GM11168 (cell line): ENCODE measurements around the gene AGXT.

Experiments used
- in situ Hi-C: fragments of 300-500 bp; cut with MboI; formaldehyde crosslinking; loops from one replicate; pipeline ENCODE4 v1.12.0; 2022; ENCODE audit warnings: low sequenced_read_pairs; ENCODE audit not compliant: unreplicated experiment

AGXT gene

DNA sequence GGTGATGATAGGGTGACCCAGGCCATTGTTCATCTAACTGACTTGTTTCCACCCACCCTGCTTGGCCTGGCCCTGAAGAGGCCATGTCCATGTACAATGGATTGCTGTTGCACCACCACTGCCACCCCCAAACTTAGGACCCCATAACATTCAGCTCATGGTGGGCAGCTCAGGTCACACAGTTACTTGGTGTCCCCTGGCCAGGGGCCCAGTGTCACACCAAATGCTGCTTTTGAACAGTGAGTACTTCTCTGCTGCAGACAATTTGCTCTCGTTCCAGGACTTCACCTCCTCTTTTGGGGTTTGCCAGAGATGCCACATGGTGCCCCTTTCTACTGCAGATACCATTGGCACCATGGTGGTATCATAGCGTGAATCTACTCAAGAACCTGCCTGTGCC lies 15.6 kb downstream of the AGXT start:
- in situ Hi-C loops = no loop called here

DNA sequence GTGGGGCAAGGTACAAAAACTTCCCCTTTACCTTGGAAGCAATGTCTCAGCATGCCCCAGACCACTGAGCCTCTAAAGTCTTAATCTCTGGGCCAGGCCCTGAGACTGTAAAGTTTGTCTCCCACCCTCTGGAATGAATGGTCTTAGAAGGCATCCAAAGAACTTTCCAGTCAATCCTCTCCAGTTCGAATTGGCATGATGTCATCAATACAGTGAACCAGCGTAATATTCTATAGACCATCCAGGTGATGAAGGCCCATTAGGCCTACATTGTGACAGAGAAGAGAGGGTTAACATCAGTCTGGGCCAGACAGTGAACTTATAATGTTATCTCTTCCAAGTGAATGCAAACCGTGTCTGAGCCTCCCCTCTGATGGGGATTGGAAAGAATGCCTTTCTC lies 16.1 kb downstream of the AGXT start:
- in situ Hi-C loops = no loop called here

DNA sequence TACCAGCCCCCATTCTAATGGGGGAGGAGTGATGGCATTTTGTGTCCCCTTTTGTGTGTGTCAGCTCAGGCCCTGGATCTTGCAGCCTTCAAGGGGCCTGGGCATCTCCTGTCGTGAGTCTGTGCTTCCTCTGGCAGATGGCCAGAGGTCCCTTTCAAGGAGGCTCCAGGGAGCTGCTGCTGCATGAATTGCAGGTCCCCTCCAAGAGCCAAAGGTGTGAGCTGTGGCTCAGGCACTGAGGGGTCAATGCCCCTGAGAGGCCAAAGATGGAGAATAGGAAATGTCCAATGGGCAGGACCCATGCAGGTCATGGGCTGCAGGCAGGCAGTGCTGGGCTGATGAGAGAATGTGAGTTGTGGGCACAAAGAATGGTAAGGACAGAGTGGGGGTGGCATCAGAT lies 16.9 kb downstream of the AGXT start:
- in situ Hi-C loops = no loop called here

DNA sequence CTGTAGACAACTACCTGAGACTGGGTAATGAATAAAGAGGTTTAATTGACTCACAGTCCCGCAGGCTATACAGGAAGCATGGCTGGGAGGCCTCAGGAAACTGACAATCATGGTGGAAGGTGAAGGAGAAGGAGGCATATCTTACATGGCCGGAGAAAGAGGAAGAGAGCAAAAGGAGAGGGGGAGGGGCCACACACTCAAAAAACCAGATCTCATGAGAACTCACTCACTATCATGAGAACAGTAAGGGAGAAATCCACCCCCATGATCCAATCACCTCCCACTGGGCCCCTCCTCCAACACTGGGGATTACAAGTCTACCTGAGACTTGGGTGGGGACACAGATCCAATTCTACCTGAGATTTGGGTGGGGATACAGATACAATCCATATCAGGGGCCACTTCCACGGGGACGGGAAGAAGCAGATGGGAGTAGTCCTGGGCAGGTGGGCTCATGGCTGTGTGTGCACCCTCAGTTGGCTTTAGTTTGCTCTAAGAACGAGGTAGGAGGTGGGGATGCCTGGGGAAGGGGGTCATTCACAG lies 17.5 kb downstream of the AGXT start:
- in situ Hi-C loops = no loop called here

DNA sequence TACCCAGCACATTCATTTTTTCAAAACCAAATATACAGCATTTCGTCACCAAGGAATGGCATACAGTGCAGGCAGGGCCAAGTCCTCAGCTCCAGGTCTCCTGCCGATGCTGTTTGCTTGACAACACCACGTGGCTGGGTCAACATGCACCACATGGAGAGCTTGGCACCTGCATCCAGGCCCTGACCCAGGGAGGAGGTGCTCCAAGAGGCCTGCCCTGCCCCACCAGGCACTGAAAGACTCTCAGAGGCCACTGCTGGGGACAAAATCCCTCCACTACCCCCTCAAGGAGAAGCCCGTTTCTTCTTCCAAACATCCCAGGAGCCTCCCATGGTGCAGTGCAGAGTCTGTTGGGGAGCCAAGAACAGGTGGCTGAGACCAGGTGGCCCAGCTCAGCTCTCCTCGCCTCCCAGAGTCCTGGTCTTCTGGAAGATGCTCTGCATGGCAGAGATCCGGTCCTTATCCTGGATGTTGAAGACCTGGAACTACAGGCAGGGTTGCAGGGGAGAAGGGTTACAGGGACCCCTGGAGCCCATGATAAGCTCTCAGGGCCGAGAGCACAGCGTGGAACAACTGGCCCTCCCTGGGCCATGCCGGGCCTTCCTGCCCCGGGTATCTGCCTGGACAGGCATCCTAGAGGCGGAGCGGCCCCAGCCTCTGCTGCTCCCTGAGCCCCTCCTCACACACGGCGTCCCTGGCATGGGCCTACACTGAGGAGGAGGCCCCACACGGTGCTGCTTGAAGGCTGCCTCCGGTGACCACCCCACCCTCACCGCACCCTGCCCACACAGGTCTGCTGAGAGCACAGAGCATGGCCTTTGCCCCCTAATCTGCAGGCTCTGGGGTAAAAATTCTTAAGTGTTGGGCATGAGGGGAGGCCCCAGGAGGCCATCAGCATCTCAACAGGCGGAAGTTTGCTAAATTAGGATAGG lies 18.3 kb downstream of the AGXT start:
- in situ Hi-C loops = no loop called here

DNA sequence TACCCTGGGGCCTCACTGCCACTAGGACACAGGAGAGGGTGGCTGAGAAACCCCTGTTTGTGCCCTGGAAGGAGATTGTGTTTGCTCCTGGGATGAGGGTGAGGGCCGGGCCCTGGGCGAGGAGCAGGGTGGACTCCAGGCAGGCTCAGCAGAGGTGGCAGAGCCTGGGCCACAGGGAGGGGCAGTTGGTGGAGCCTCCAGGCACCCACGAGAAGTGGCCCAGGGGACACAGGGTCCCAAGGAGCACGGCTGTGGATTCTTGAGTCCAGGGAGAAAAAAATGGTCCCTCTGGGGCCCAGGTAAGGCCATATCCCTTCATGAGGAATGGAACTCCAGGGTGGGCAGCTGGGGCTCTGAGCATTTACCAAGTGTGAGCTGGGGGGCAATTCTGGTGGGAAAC lies 19.0 kb downstream of the AGXT start:
- in situ Hi-C loops = no loop called here

DNA sequence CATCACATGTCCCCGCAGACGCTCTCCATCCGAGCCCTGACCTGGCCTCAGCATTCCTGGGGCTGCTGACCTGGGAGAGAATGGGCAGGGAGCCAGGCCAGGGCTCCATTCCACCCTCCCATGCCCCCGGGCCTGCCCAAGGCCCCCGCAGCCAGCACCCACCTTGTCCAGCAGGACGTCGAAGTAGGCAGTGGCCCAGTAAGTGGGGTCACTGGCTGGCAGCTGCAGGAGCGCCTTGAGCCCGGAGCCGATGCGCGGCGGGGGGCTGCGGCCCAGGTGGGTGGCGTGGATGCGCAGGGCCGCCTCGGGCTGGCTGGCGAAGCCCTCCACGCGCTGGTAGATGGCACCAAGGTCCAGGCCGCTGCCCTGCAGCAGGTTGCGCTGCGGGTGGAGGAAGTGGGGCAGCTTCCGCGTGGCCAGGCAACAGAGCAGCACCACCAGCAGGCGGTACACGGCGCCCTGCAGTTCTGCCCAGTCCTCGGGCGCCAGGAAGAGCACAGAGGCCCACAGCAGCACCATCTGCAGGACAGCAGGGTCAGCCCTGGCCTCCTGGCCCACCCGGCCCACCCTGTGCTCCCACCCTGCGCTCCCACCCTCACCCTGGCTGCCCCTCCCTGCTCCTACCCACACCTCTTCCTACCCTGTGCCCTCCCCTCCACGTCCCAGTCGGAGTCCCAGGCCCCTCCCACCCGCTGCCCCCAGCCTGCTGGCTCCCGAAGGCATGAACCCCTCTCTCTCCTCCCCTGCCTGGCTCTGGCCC lies 19.7 kb downstream of the AGXT start:
- in situ Hi-C loops = no loop called here

DNA sequence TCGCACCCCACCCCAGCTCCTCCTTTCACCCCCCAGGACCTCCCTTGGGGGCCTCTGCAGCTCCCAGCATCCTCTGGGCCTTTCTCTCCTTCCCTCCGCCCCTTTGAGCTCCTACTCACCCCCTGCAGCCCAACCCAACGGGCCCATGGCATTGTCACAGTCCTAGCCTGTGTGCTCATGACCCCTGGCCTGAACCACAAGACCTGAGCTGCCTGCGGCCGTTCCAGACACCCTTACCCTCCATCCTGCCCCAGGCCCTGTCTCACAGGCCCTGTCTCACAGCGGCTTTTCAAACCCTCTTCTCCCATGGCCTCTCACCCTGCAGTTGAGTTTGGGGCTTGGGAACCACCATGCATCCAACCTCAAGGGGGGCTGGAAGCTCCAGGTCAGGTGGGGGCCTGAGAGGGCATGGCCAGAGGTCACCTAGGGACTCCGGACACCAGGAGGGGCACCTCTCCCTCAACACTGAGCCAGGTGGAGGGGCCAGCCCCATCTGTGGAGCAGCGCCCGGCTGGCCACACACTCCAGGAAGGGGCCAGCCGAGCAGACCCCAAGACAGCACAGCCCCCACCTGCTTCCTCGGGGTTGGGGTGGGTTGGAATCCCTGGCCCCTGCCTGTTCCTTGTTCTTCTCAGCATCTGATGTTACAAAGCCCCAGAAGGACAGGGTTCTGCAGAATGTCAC lies 20.4 kb downstream of the AGXT start:
- in situ Hi-C loops = no loop called here

DNA sequence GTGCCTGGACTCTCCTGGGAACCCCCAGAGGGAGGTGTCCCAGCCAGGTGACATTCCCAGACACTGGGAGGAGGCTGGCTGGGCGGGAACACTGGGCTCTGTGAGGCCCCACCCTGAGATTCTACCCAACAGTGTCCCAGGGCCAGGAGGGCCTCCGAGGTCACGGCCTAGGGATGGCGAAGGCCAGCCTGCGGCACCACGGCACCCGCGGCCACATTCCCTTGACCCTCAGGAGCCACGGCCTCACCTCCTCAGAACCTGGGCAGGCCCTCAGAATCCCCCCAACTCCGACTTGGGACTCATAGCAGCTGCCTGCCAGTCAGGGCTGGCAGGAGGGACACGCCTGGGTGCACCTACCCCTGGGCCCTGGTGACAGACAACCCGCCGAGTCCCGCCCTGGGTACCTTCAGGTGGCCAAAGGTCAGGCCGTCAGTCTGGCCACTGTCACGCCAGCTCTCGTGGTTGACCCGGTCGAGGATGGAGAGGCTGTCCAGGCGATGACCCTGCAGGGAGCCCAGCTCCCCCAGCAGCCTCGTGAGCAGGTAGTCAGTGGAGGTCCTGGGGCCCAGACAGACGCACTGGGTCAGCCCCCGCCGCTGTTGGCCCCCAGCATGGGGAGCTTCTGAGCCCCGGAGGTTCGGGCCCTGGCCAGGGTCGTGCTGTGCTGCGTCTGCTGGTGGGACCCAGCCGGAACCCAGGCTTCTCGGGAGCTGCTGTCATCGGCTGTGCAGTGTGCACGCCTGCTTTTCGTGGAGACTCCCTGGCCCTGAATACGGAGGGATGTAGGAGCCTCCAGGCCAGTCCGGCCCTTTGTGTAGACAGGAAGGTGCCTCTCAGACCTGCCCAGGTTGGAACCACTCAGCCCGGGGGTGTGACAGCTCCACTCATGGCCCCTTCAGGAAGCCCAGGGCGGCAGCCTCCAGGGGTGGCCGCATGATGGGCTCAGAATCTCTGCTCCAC lies 21.3 kb downstream of the AGXT start:
- in situ Hi-C loops = no loop called here

DNA sequence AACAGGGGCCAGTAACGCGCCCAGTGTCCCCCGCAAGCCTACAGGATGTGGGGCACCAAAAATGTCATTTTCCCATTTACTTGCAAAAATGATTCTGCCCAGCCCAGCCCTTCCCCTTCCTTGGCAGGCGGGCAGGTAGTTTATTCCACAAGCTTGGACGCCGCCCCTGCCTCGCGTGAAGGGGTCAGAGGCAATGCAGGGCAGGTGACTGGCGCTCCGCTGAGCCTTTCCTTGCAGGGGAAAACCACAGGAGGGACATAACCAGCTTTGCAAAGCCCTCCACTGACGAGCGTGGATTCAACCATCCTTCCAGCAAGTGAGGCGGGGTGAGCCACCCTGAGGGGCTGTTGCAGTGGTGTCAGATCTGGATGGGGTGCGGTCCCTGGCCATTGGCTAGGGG lies 22.1 kb downstream of the AGXT start:
- in situ Hi-C loops = no loop called here

DNA sequence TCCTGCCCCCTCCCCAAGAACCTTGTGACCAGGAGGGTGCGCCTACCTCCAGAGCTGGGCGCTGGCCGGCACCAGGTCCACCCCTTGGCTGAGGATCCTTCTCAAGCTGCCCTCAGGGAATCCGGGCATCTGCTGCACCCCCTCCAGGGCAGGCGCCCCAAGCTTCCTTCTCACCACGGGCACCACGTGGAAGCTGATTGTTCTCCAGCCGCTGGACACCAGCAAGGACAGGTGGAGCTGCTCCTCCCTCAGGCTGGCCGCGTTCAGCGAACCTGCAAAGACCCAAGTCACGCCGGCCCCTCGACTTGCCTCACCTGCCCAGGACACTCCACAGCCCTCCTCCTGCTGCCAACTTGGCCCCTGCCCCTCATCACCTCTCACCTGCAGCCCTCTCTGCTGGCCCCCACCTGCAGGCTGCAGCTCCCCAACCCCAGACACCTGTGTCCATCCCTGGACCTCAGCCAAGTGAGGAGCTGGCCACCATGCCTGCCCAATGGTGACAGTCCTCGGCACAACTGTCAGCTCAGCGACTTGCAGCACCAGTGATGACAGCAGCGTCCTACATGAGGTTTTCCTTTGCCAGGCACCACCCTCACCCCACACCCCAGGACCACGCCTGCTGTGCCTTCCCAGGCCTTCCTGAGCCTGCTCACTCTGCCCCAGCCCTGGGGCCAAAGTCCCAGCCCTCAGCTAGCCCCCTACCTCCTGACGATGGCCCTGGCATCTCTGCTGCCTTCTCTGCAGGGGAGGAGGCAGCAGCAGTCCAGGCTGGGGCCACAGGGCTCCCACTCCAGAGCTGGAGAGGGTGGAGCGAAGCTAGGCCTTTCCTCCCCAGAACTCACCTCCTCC lies 23.1 kb downstream of the AGXT start:
- in situ Hi-C loops = no loop called here

DNA sequence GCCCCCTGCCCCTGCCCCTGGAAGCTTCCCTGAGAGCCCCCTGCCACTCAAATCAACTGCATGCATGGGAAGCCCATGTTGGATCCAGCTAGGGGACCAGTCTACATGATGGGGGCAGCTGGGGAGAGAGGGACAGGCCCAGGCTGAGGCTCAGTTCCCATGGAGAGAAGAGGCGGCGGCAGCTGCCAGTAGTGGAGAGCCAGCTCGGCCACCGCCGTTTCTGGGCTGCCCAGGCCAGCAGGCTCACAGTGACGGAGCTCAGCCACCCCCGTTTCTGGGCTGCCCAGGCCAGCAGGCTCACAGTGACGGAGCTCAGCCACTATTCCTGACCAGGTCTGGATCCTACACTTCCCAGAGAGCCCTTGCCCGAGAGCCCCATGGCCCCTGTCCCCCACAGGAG lies 23.7 kb downstream of the AGXT start:
- in situ Hi-C loops = no loop called here

DNA sequence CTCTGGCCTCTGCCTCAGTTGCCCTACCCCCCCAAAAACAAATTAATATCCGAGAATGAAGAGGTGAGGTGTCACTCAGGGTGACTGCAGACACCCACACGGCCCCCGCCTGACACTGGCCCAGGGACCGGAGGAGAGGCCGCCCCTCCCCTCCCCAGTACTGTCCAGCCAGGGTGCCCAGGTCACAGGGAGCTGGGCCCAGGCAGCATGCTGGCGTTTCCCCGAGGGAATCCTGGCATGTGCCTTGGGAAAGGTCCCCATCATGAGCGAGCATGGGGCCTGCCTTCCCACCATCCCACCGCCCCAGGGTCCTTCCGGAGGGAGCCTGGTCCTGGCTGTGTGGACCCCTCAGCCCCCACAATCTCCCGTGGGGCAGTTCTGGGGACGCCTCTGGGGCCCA lies 24.3 kb downstream of the AGXT start:
- in situ Hi-C loops = no loop called here

DNA sequence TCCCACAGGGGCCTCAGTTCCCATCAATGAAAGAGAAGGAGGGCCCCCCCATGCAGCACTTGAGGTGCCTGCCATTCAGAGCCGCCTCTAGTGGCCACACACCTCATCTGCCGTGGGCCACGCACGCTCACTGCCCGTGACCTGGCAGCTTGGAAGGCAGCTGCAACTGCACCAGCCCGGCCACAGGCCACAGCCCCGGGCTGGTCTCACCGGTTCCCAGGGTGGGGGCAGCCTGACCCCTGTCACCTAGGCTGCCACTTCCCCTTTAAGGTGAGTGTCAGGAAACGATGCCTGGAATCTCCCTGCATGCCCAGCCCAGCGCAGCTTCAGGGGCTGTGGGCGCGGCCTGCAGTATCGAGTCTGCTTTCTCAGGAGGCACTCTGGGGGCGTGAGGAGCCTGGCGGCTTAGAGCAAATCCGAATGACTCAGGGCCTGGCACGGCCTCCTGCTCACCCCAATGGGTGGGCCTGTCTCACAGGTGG lies 24.8 kb downstream of the AGXT start:
- in situ Hi-C loops = no loop called here

DNA sequence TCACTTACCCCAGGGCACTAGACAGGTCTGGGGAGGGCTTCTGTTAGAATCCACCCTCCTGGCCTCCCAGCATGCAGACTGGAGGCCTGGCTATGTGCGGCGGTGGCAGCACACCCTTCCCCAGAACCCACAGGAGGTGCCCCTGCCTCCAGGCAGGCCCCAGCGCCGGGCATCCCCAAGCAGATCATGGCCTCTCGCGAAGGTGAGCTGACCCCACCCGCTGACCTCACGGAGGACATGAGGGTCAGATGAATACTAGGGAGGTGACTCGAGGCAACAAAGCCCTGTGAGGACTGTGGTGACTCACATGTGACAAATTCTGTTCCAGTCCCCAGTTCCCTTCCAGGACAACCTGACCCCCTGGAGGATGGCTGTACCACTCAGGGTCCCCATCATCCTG lies 25.4 kb downstream of the AGXT start:
- in situ Hi-C loops = no loop called here

DNA sequence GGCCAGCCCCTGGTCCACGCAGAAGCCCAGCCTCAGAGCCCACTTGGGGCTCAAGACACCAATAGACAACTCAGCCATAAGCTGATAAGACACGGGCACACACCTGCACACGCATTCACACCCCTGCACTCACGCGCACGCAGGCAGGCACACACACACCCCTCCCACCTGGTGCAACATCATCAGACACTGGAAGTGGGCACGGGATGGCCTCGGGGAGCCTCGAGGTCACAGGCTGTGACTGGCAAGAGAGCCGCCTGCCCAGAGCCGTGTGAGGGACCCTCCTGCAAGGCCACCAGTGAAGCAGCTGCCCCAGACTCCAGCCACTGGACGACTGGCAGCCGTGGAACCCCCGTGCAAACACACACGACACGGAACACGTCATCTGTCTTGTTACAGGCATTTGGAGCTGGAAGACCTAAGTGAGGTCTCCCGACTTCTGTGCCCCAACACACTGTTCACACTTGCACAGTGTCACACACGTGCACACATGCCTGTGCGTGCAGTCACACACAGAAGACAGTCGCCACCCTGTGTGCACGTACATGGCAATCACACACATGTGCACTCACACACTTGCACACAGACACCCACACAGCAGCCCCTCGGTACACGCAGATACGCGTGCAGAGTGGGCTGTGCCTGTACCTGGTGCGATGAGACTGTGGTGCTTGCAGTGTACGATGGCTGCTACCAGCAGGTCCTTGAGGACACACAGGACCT lies 26.4 kb downstream of the AGXT start:
- in situ Hi-C loops = no loop called here

DNA sequence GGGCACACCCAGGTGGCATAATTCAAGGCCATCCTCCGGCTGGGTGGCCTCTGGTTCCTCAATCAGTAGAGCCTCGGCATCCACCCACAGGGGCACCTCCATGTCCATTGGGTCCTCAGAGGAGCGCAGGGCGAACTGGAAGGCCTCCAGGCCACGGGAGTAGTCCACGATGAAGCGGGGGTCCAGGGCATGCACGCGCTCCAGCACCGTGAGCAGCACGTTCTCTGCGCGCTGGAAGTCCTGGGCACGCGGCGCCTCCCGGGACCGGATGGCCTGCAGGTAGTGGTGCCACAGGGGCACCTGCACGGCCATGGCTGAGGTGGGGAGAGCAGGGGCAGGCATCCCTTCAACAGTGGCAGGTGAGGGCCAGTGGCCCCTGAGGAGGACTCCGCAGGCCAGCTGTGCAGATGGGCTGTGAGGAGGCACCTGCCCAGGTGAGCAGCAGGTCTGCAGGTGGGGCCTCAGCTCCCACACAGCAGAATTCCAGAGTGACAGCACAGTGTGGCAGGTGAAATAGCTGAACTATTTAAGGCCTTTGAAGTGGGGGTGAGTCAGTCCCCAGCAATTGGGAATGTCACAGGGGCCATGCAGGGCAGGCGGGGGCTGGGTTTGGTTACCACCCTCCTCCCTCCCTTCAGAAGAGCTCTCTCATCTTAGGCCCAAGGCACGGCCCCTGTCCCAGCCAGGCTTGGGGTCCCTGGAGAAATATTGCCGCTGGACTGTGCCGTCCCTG lies 27.2 kb downstream of the AGXT start, which contains the start of gene MAB21L4:
MAB21L4 (minus strand) TSS at position 501 of the 733 bp plus-strand sequence; CDS start at position 342, 159 bp downstream.
- in situ Hi-C loops = no loop called here
